Neuron (in vitro differentiated cells): ENCODE results near the gene FTO.
"Not testable (repeated sequence)": the region's sequence is repeated elsewhere in the genome, so short reads cannot be mapped to it uniquely, and the experiment has no call there.

Source experiments
- H2AFZ ChIP-seq: one replicate; pipeline ENCODE4 v1.6.1; 2013; ENCODE audit warnings: low read depth, mild to moderate bottlenecking, inconsistent platforms, low read length, moderate library complexity
- H3K27me3 ChIP-seq: one replicate; pipeline ENCODE4 v1.6.1; 2013; ENCODE audit warnings: low read length; ENCODE audit not compliant: insufficient read depth
- H3K36me3 ChIP-seq: one replicate; pipeline ENCODE4 v1.6.1; 2013; ENCODE audit warnings: low read length; ENCODE audit not compliant: insufficient read depth
- H3K4me1 ChIP-seq: one replicate; pipeline ENCODE4 v1.6.1; 2013; ENCODE audit warnings: low read length; ENCODE audit not compliant: insufficient read depth
- H3K4me3 ChIP-seq: 2 replicates; pipeline ENCODE4 v1.5.1; 2013; ENCODE audit warnings: mild to moderate bottlenecking, low read length, moderate library complexity
- H3K9me3 ChIP-seq: one replicate; pipeline ENCODE4 v1.6.1; 2013; ENCODE audit warnings: low read length

Gene FTO

DNA sequence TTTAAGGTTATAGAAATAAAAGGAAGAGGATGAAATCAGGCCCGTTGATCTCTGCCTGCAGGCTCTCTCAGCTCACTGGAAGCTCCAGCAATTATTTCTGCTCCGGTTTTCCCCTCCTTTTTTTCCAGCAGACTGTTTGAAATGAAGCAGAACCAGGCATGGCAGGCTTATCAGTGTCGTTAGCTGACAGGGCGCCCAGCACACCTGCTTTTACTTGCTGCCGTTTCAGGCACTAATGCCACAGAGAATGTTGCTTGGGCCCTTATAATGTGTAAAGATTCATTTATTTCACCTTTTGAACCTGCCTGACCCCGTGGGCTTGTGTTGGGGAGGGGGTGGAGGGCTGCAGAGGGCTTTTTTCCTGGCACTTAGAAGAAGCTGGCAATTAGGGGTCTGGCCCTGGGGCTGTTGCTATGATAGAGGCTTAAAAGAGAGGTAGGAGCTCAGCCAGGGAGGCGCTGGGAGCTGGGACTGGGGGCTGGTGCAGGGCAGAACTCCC, 474.6 kb downstream of the FTO start:
- Histone ChIP-seq H3K27me3 (no peaks in the 10 kb centered on the region), H3K9me3 (no peaks in the 10 kb centered on the region), H3K4me1 (peaks cover 37% of the 10 kb centered on the region), H2AFZ (peak overlapping the region; percentile 56), H3K36me3 (no peaks in the 10 kb centered on the region), H3K4me3 (peak overlapping the region; percentile 14)

DNA sequence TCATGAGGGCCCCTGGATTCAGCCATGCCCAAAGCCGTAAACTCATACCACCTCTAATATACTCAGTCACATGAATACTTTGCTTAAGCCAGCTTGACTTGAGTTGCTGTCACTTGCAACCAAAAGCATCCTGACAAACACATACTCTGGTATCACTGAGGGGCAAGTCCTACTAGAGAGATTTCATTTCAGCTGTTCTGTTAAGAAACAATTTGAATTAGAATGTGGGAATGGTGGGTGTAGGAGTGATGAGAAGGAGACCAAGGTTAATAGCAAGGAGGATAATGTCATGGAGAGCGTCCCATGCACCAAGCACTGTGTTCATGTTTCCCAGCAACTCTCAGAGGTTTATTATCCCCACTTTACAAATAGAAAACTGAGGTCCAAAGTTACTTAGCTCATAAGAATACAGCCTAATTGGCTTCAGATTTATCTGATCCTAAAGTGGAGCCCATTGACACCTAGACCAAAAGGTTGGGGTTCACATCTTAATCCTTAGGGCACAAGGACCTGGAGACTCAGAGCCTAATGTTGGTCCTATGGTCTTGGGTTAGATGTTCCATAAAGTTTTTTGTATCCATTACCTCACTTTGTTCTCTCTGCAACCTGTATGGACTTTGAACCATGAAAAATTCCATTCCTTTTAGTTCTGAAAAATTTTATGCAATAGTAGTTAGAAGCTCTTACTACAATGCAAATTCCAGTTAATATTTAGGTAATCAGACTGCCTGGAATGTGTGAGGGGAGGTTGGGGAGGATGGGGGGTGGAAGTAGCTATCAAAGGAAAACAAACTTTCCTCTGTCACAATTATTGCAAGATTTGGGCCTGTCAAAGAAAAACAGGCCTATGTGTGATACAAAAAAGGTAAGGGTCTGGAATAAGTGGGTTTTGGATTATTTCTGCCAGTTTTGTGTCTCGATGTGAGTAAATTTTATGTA, 476.7 kb downstream of the FTO start:
- Histone ChIP-seq H3K4me1 (peaks cover 20% of the 10 kb centered on the region), H3K27me3 (no peaks in the 10 kb centered on the region), H2AFZ (no peak overlapping the region), H3K4me3 (no peak overlapping the region), H3K36me3 (no peaks in the 10 kb centered on the region), H3K9me3 (no peaks in the 10 kb centered on the region)

DNA sequence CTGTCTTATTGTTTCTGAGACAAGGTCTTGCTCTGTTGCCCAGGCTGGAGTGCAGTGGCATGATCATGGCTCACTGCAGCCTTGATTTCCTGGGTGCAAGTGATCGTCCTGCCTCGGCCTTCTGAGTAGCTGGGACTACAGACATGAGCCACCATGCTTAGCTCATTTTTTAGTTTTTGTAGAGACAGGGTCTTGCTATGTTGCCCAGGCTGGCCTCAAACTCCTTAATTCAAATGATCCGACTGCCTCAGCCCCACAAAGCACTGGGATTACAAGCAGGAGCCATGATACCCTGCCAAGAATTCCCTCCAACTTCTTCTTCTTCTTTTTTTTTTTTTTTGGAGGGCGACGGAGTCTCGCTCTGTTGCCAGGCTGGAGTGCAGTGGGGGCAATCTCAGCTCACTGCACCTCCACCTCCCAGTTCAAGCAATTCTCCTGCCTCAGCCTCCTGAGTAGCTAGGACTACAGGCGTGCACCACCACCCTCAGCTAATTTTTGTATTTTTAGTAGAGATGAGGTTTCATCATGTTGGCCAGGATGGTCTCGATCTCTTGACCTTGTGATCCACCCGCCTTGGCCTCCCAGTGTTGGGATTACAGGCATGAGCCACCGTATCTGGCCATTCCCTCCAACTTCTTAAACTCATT, 477.9 kb downstream of the FTO start:
- not testable (repeated sequence) for H3K27me3 ChIP-seq, H3K4me3 ChIP-seq, H3K36me3 ChIP-seq, H3K4me1 ChIP-seq, H3K9me3 ChIP-seq, H2AFZ ChIP-seq

DNA sequence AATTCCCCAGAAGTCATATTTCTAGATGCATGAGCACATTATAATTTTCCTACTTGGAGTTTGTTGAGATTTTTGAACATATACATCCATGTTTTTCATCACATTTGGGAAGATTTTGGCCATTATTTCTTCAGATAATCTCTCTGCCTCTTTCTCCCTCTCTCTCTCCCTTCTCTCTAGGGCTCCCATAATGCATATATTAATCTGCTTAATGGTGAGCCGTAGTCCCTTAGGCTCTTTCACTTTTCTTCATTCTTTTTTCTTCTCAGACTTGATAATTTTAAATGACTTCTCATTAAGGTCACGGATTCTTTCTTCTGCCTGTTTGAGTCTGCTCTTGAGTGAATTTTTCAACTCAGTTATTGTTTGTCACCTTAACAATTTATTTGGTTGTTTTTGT, 481.1 kb downstream of the FTO start:
- Histone ChIP-seq H3K9me3 (no peaks in the 10 kb centered on the region), H3K27me3 (no peaks in the 10 kb centered on the region)

DNA sequence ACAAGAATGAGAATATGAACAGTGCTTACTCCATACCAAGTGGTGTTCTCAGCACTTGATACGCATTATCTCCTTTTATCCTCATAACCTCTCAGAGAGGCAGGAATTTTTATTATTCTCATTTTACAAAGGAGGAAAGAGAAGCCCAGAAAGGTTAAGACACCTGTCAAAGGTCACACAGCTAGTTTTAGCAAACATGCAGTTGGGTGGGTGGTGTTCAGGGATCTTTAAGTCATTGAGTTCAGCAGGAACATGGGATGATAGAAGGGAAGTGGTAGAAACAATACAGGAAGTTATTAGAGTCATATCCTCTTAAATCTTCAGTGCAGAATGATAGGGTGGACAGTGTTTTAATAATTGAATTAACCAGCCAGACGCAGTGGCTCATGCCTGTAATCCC, 487.2 kb downstream of the FTO start:
- H2AFZ ChIP-seq, result no peak overlapping the region
- H3K4me1 ChIP-seq, result no peaks in the 10 kb centered on the region
- no peaks in the 10 kb centered on the region for H3K36me3 ChIP-seq
- no peak overlapping the region for H3K4me3 ChIP-seq
- no peaks in the 10 kb centered on the region for H3K27me3 ChIP-seq
- H3K9me3 ChIP-seq, result no peaks in the 10 kb centered on the region

More for the DNA sequence above, 481.1 kb downstream of the FTO start:
- Histone ChIP-seq H3K4me3 (no peak overlapping the region), H3K36me3 (no peaks in the 10 kb centered on the region), H2AFZ (no peak overlapping the region), H3K4me1 (no peaks in the 10 kb centered on the region)

DNA sequence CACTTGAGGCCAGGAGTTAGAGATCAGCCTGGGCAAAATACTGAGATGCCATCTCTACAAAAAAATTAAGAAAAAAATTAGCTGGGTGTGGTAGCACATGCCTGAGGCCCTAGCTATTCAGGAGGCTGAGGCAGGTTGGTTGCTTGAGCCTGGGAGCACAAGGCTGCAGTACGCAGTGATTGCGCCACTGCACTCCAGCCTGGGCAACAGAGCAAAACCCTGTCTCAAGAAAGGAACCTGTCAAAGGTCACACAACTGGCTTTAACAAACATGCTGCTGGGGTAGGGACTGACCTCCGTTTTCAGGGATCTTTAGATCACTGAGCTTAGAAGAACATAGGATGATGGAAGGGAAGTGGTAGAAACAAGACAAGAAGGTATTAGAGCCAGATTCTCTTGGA, 487.6 kb downstream of the FTO start:
- no peaks in the 10 kb centered on the region for H3K9me3 ChIP-seq
- H3K4me1 ChIP-seq, result no peaks in the 10 kb centered on the region

DNA sequence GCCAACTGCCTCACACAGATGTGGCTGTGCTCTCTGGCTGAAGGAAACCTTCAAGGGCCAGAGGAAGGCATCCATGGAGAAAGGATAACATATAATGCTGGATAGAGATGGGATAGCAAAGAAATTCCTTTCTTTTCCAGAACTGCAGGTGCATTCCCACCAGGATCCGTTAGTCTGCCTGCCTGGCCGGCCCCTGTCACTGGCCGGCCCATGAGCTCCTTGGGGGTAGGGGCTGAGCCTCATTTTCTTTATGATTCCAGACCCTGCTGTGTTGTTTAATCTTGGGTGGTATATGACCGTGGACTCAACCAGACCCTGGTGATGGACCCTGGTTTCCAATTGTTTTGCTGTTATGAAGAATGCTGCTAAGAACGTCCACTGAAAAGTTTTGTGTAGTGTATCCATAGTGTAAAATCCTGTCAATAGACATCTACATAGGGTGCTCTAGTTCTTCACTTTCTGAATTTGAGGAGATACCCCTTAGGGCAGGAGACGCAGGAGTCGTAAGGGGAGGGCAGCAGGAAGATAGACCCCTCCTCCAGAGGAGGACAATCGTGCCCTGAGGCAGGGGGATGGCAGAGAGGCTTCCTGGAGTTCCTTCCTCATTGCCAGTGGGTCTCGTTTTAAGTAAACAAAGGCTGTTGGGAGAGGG, 489.2 kb downstream of the FTO start:
- no peaks in the 10 kb centered on the region for H3K27me3 ChIP-seq
- H3K4me3 ChIP-seq, result no peak overlapping the region

More for the DNA sequence above, 487.6 kb downstream of the FTO start:
- Histone ChIP-seq H2AFZ (no peak overlapping the region), H3K4me3 (no peak overlapping the region), H3K36me3 (no peaks in the 10 kb centered on the region), H3K27me3 (no peaks in the 10 kb centered on the region)

DNA sequence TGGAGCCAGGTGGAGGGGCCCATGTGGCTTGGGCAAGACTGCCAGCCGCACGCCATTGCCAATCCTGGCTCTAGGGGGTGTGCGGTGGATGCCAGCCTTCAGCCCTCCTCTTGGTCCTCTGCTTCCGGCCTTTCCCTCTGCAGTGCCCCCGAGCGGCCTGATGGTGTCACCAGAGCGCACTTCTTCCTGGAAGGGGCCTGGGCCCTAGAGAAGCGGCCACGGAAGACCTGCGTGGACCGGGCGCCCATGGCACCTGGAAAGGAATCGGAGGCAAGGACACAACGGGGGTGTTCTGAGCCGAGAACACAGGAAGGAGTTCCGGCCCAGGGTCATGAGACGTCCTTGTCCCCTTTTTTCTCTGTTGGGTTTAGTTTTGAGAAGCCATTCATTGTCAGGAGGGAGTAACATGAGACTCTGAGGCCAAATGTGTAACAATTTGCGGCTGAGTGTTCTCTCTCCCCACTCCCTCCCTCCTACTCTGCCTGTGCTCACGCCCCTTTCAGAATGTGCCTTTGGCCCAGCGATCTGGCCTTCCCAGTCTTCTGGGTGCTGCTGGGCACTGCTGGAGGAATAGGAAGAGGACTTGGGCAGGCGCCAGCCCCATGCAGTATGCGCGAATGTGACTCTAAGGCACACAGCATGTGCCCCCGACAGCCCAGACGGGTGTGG, 489.8 kb downstream of the FTO start:
- Histone ChIP-seq H3K4me3 (no peak overlapping the region), H3K36me3 (no peaks in the 10 kb centered on the region), H3K9me3 (no peaks in the 10 kb centered on the region), H3K27me3 (no peaks in the 10 kb centered on the region), H2AFZ (no peak overlapping the region), H3K4me1 (no peaks in the 10 kb centered on the region)

More for the DNA sequence above, 489.2 kb downstream of the FTO start:
- Histone ChIP-seq H3K36me3 (no peaks in the 10 kb centered on the region), H3K9me3 (no peaks in the 10 kb centered on the region), H3K4me1 (no peaks in the 10 kb centered on the region), H2AFZ (no peak overlapping the region)

DNA sequence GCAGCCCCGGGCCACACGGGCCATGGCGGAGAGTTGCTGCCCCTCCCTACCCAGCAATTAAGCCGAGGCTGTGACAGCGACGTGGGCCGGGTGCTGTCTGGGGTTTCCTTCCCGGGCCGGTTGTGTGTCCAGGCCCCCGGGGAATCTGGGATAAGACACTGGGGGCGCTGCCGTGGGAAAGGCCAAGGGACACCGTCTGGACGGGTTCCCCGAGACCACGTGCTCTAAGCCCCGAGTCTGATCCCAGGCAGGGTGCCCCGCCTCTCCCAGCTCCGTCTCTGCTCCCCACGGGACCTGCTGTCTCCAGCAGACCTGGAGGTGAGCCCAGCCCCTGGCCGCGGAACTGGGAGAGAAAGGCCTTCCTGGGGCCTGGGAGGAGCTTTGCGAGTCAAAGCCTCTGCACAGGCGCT, 490.4 kb downstream of the FTO start:
- H3K27me3 ChIP-seq, result no peaks in the 10 kb centered on the region
- H3K36me3 ChIP-seq, result no peaks in the 10 kb centered on the region
- no peaks in the 10 kb centered on the region for H3K9me3 ChIP-seq
- H2AFZ ChIP-seq, result no peak overlapping the region
- H3K4me3 ChIP-seq, result no peak overlapping the region
- no peaks in the 10 kb centered on the region for H3K4me1 ChIP-seq

DNA sequence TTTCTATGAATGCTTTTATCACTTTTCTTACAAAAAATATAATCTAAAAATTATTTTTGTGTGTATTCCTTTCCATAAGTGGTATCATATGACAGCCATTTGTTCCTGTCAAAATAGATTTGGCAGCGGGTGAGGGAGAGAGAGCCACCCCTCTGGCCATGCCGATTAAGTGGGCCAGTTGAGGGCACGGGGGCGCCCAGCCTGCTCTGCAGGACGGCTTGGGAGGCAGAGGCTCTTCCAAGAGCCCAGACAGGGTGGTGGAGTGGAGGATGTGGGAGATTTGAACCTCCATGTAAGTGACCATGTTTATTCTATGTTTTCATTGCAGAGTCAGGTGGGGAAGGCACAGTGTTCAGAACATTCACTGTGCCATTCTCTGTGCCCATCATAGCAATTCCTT, 493.8 kb downstream of the FTO start:
- Histone ChIP-seq H3K9me3 (no peaks in the 10 kb centered on the region), H3K27me3 (no peaks in the 10 kb centered on the region), H3K4me3 (no peak overlapping the region), H2AFZ (no peak overlapping the region), H3K36me3 (no peaks in the 10 kb centered on the region), H3K4me1 (no peaks in the 10 kb centered on the region)

DNA sequence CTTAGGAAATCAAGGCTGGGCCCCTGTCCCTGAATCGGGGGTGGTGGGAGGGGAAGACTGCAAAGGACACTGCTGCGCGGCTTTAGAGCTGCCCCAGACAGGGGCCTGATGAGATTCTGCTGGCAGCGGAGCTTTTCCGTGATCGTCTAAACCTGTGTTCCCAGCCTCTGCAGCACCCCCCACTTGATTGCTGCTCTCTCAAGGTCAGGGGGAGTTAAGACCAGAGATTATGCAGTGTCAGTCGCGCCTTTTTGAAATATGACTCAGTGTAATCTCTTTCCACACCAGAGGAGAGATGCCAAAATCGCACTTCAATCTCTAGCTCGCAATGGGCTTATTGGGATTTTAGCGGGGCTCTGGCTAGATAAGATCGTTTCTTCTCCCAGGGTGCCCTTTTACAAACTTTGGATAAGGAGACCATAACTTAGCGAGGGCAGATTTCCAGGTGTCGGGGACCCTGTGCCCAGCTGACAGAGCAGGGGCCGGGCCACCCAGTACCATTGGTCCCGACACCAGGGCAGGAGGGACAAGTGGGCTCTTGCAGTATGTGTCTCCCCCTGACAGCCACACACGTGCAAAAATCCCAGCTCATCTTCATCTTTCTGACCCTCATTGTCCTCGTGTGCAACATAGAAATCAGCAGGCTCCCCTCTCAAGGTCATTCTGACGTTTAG, 495.7 kb downstream of the FTO start:
- Histone ChIP-seq H3K9me3 (no peaks in the 10 kb centered on the region), H3K4me3 (no peak overlapping the region), H3K36me3 (no peaks in the 10 kb centered on the region), H3K27me3 (no peaks in the 10 kb centered on the region), H2AFZ (no peak overlapping the region), H3K4me1 (no peaks in the 10 kb centered on the region)

DNA sequence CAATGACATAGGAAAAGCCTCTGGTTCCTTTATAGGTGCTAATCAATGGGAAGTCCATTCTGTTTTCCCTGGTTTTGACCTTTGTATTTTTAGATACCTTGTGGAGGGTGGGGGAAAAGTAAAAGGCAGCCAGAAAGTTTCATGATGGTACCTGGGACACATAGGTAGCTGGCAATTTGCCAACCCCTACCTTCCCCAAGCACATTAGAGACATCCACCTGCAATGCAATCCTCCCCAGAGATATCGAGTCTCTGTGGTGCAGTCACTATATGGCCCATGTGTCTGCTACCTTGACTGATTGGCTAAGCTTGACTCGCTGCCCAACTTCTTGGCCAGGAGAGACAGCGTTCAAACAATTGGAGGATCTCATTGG, 496.2 kb downstream of the FTO start:
- Histone ChIP-seq H3K4me3 (no peak overlapping the region), H3K9me3 (no peaks in the 10 kb centered on the region), H3K36me3 (no peaks in the 10 kb centered on the region), H3K4me1 (no peaks in the 10 kb centered on the region), H3K27me3 (no peaks in the 10 kb centered on the region), H2AFZ (no peak overlapping the region)
